Thoracic aorta (tissue), 2 donors: ENCODE measurements around the gene AURKAIP1. TPM values are rescaled to one million over a fixed set of nuclear protein-coding genes. Genes with fewer than 3 reads are reported as not detected.

Experiments used
- ATAC-seq: fragments of 150-250 bp; one replicate; pipeline ENCODE4 v1.8.0; 2017; ENCODE audit warnings: low read depth; ENCODE audit not compliant: insufficient number of reproducible peaks, low FRiP score
- DNase-seq: peaks from one replicate; pipeline ENCODE4 v3.0.0-alpha.2; 2020; ENCODE audit warnings: low spot score
- H3K27ac ChIP-seq, 2 donors: fragments of 200-600 bp; sonication (generic); 1 replicate in 1 of 2; 2 replicates in 1 of 2; pipeline ENCODE4 v1.5.1; 2016; ENCODE audit warnings: mild to moderate bottlenecking in 2 of 2, moderate library complexity in 2 of 2
- H3K27me3 ChIP-seq: fragments of 200-600 bp; sonication (generic); replicated peaks from 2 replicates; pipeline ENCODE4 v1.6.0; 2016; ENCODE audit warnings: mild to moderate bottlenecking; ENCODE audit not compliant: insufficient read depth
- H3K36me3 ChIP-seq: fragments of 200-600 bp; sonication (generic); one replicate; pipeline ENCODE4 v1.5.1; 2016
- H3K4me1 ChIP-seq, 2 donors: fragments of 200-600 bp; sonication (generic); 1 replicate in 1 of 2; 2 replicates in 1 of 2; pipeline versions ENCODE4 v1.5.1 to v1.6.0; 2016; ENCODE audit warnings: low read depth in 2 of 2, mild to moderate bottlenecking in 1 of 2; ENCODE audit not compliant: control insufficient read depth in 1 of 2
- H3K4me3 ChIP-seq: fragments of 200-600 bp; sonication (generic); 2 replicates; pipeline ENCODE4 v1.5.1; 2016; ENCODE audit warnings: mild to moderate bottlenecking
- H3K9me3 ChIP-seq: fragments of 200-600 bp; sonication (generic); 2 replicates; pipeline ENCODE4 v1.5.1; 2016
- total RNA-seq, 2 donors: library from RNA; depleted of rRNA; stranded (reverse); fragments of >200 nt; gene quantifications; one replicate each; pipeline versions ENCODE4 v1.1.0 to v1.2.3, GENCODE V29; 2016
- TF ChIP-seq, protein P1 (sequence below): fragments of 200-600 bp; sonication (generic); IDR thresholded peaks from one replicate; pipeline ENCODE4 v1.5.1; 2019; ENCODE audit warnings: antibody characterized with exemption

The AURKAIP1 gene
- total RNA-seq, 2 donors from 2014 or later = 43.5 to 94.5 TPM

DNA sequence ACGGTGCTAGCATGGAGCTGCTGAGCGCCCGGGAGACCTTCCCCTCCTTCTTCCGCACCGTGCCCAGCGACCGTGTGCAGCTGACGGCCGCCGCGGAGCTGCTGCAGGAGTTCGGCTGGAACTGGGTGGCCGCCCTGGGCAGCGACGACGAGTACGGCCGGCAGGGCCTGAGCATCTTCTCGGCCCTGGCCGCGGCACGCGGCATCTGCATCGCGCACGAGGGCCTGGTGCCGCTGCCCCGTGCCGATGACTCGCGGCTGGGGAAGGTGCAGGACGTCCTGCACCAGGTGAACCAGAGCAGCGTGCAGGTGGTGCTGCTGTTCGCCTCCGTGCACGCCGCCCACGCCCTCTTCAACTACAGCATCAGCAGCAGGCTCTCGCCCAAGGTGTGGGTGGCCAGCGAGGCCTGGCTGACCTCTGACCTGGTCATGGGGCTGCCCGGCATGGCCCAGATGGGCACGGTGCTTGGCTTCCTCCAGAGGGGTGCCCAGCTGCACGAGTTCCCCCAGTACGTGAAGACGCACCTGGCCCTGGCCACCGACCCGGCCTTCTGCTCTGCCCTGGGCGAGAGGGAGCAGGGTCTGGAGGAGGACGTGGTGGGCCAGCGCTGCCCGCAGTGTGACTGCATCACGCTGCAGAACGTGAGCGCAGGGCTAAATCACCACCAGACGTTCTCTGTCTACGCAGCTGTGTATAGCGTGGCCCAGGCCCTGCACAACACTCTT lies 42.8 kb downstream of the AURKAIP1 start:
- H3K4me1 ChIP-seq = no peaks in the 10 kb centered on the region
- ATAC-seq = no peak
- H3K9me3 ChIP-seq = no peaks in the 10 kb centered on the region
- H3K36me3 ChIP-seq = peaks cover 8% of the 10 kb centered on the region
- no peak overlapping the region for H3K27ac ChIP-seq
- TF ChIP-seq, protein P1, sequence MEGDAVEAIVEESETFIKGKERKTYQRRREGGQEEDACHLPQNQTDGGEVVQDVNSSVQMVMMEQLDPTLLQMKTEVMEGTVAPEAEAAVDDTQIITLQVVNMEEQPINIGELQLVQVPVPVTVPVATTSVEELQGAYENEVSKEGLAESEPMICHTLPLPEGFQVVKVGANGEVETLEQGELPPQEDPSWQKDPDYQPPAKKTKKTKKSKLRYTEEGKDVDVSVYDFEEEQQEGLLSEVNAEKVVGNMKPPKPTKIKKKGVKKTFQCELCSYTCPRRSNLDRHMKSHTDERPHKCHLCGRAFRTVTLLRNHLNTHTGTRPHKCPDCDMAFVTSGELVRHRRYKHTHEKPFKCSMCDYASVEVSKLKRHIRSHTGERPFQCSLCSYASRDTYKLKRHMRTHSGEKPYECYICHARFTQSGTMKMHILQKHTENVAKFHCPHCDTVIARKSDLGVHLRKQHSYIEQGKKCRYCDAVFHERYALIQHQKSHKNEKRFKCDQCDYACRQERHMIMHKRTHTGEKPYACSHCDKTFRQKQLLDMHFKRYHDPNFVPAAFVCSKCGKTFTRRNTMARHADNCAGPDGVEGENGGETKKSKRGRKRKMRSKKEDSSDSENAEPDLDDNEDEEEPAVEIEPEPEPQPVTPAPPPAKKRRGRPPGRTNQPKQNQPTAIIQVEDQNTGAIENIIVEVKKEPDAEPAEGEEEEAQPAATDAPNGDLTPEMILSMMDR = no peak
- DNase-seq = no peak
- no peak overlapping the region for H3K4me3 ChIP-seq
- H3K27me3 ChIP-seq = no peaks in the 10 kb centered on the region

DNA sequence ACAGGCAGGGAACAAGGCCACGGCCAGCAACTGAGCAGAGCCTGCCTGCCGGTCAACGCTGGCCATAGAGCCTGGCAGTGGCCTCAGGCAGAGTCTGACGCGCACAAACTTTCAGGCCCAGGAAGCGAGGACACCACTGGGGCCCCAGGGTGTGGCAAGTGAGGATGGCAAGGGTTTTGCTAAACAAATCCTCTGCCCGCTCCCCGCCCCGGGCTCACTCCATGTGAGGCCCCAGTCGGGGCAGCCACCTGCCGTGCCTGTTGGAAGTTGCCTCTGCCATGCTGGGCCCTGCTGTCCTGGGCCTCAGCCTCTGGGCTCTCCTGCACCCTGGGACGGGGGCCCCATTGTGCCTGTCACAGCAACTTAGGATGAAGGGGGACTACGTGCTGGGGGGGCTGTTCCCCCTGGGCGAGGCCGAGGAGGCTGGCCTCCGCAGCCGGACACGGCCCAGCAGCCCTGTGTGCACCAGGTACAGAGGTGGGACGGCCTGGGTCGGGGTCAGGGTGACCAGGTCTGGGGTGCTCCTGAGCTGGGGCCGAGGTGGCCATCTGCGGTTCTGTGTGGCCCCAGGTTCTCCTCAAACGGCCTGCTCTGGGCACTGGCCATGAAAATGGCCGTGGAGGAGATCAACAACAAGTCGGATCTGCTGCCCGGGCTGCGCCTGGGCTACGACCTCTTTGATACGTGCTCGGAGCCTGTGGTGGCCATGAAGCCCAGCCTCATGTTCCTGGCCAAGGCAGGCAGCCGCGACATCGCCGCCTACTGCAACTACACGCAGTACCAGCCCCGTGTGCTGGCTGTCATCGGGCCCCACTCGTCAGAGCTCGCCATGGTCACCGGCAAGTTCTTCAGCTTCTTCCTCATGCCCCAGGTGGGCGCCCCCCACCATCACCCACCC lies 43.7 kb downstream of the AURKAIP1 start, which contains the start of gene TAS1R3:
Gene TAS1R3 (plus strand): TSS at position 213 of the 898 bp plus-strand sequence. CDS start 66 bp downstream, at position 279.
- Histone ChIP-seq H3K27ac (no peak within 1 kb of the TSS), H3K27me3 (no peaks in the 10 kb centered on the region), H3K4me1 (peaks cover 0 to 2% of the 10 kb centered on the region in 2 donors), H3K4me3 (no peak within 1 kb of the TSS), H3K9me3 (no peaks in the 10 kb centered on the region), H3K36me3 (peaks cover 8% of the 10 kb centered on the region)
- TF ChIP-seq, protein P1 = no peak
- DNase-seq = no peak
- no peak for ATAC-seq

DNA sequence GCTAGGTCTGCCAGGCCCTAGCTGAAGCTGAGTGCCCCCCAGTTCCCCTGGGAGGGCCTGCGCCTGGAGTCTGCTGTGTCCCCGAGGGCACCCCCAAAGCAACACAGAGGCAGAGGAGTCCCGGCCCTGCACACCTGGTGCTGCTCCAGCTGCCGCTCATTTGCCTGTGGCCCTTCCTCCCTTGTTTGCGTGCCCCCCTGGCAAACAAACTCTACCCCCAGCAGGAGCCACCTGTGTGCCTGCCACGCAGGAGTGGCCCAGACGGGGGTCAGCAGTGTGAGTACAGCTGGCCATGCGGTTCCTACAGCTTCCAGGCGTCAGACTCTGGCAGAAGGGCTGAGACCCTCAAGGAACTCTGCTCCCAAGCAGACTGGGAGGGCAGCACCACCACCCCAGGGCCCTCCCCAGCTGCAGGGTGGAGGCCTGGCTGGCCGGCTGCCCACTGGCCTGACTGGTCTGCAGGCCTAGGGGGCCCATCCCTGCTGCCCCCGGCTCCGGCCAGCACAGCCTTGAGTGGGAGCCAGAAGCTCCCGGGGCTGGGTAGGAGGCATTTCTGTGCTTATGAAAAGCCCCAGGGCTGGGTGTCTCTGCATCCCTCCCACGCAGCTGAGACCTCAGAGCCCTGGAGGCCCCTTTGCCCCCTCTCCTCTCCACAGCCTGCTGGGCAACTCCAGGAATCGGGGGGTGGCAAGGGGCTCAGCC lies 44.5 kb downstream of the AURKAIP1 start:
- TF ChIP-seq, protein P1 = no peak
- peaks cover 5 to 10% of the 10 kb centered on the region in 2 donors for H3K4me1 ChIP-seq
- no peak overlapping the region for H3K4me3 ChIP-seq
- peaks cover 8% of the 10 kb centered on the region for H3K36me3 ChIP-seq
- H3K27ac ChIP-seq = no peak overlapping the region
- ATAC-seq (no peak), DNase-seq (no peak)
- no peaks in the 10 kb centered on the region for H3K27me3 ChIP-seq
- no peaks in the 10 kb centered on the region for H3K9me3 ChIP-seq

GRCh38 chr1:1329304-1330210 lies 45.5 kb downstream of the AURKAIP1 start:
- TF ChIP-seq, protein P1 = no peak
- no peak for DNase-seq
- Histone ChIP-seq H3K36me3 (peaks cover 8% of the 10 kb centered on the region), H3K9me3 (no peaks in the 10 kb centered on the region), H3K27me3 (no peaks in the 10 kb centered on the region), H3K4me3 (no peak overlapping the region), H3K4me1 (peaks cover 12 to 17% of the 10 kb centered on the region in 2 donors), H3K27ac (no peak overlapping the region)
- no peak for ATAC-seq
